LNCAP (cell line): ENCODE data around the gene MRPL42.

Experiments
- CTCF ChIP-seq: fragments of 450-650 bp; IDR thresholded peaks from 2 replicates; pipeline ENCODE4 v1.5.1; 2017; ENCODE audit warnings: mild to moderate bottlenecking

Gene MRPL42

GRCh38 chr12:93519859-93520258 is 52.5 kb downstream of the MRPL42 start:
- no peak for TF ChIP-seq CTCF

- no peak for TF ChIP-seq CTCF
Observed at GRCh38 chr12:93520454-93520853, 53.1 kb downstream of the MRPL42 start.

- TF ChIP-seq CTCF: no peak
Observed at GRCh38 chr12:93521225-93522080, 54.1 kb downstream of the MRPL42 start.

GRCh38 chr12:93524386-93525133 is 57.2 kb downstream of the MRPL42 start:
- no peak for TF ChIP-seq CTCF

GRCh38 chr12:93526786-93527428 is 59.6 kb downstream of the MRPL42 start:
- TF ChIP-seq CTCF: no peak

- TF ChIP-seq CTCF: no peak
Observed at GRCh38 chr12:93530358-93530757, 63.0 kb downstream of the MRPL42 start.

GRCh38 chr12:93533310-93533709 is 66.0 kb downstream of the MRPL42 start:
- no peak for TF ChIP-seq CTCF
